WERI-Rb-1 (cell line): ENCODE results near the gene TXNIP.

ENCODE experiments used
- DNase-seq: peaks from one replicate; pipeline ENCODE4 v3.0.0-alpha.2; 2020
- H3K27ac ChIP-seq: fragments of 250-450 bp; sonication (Bioruptor Pico); 2 replicates; pipeline ENCODE4 v1.5.1; 2020; ENCODE audit warnings: mild to moderate bottlenecking, moderate library complexity
- H3K27me3 ChIP-seq: fragments of 250-450 bp; sonication (Bioruptor Pico); 2 replicates; pipeline ENCODE4 v1.5.1; 2021; ENCODE audit warnings: mild to moderate bottlenecking, low read depth, moderate library complexity; ENCODE audit not compliant: insufficient read depth, severe bottlenecking
- H3K36me3 ChIP-seq: fragments of 250-450 bp; sonication (Bioruptor Pico); 2 replicates; pipeline ENCODE4 v1.5.1; 2020; ENCODE audit warnings: mild to moderate bottlenecking, moderate library complexity
- H3K4me3 ChIP-seq: 2 replicates; pipeline ENCODE4 v1.5.1; 2011; ENCODE audit warnings: low read depth, mild to moderate bottlenecking, control low read depth, low read length
- H3K9me3 ChIP-seq: fragments of 250-450 bp; sonication (Bioruptor Pico); 2 replicates; pipeline ENCODE4 v1.5.1; 2021; ENCODE audit warnings: mild to moderate bottlenecking, moderate library complexity; ENCODE audit not compliant: severe bottlenecking
- CTCF ChIP-seq: IDR thresholded peaks from 2 replicates; pipeline ENCODE4 v1.5.1; 2011; ENCODE audit warnings: low read depth, mild to moderate bottlenecking, control low read depth, inconsistent platforms, low read length

The TXNIP gene

GRCh38 chr1:145996433-145997015 lies at the start of gene TXNIP:
Gene TXNIP, minus strand, starts transcription at chr1:145996579. Its CDS starts 313 bp downstream, at chr1:145996266.
- peak; percentile 100 for DNase-seq
- Histone ChIP-seq H3K27ac (peak within 1 kb of the TSS; percentile 78), H3K27me3 (no peaks in the 10 kb centered on the region), H3K9me3 (no peaks in the 10 kb centered on the region), H3K36me3 (peaks cover 35% of the 10 kb centered on the region), H3K4me3 (peak within 1 kb of the TSS; percentile 72)
- TF ChIP-seq CTCF = no peak

GRCh38 chr1:146039844-146040194 lies 43.4 kb upstream of the TXNIP start:
- no peaks in the 10 kb centered on the region for H3K27me3 ChIP-seq
- no peak for DNase-seq
- no peaks in the 10 kb centered on the region for H3K9me3 ChIP-seq
- no peak for TF ChIP-seq CTCF
- H3K4me3 ChIP-seq = no peak overlapping the region
- no peaks in the 10 kb centered on the region; the same call in 1 of the 2 replicates for H3K36me3 ChIP-seq
- H3K27ac ChIP-seq = no peak overlapping the region

GRCh38 chr1:146036965-146037646 lies 40.7 kb upstream of the TXNIP start:
- no peaks in the 10 kb centered on the region for H3K9me3 ChIP-seq
- peak overlapping the region; percentile 85 for H3K27ac ChIP-seq
- peak; percentile 93 for DNase-seq
- H3K4me3 ChIP-seq = peak overlapping the region; percentile 93
- no peaks in the 10 kb centered on the region; the same call in 1 of the 2 replicates for H3K36me3 ChIP-seq
- no peak for TF ChIP-seq CTCF
- H3K27me3 ChIP-seq = no peaks in the 10 kb centered on the region

- DNase-seq = no peak
- H3K9me3 ChIP-seq = no peaks in the 10 kb centered on the region
- H3K27me3 ChIP-seq = no peaks in the 10 kb centered on the region
- no peak for TF ChIP-seq CTCF
- peak overlapping the region; percentile 93 for H3K4me3 ChIP-seq
- H3K36me3 ChIP-seq = no peaks in the 10 kb centered on the region; the same call in 1 of the 2 replicates
- H3K27ac ChIP-seq = no peak overlapping the region; the same call in 1 of the 2 replicates
These were observed 40.0 kb upstream of the TXNIP start for GRCh38 chr1:146036241-146036964.

GRCh38 chr1:146035048-146035423 lies 38.7 kb upstream of the TXNIP start:
- peaks cover 4% of the 10 kb centered on the region for H3K9me3 ChIP-seq
- DNase-seq = no peak
- peak overlapping the region; percentile 6; the same call in 1 of the 2 replicates for H3K27ac ChIP-seq
- no peak for TF ChIP-seq CTCF
- no peaks in the 10 kb centered on the region; the same call in 1 of the 2 replicates for H3K36me3 ChIP-seq
- H3K27me3 ChIP-seq = no peaks in the 10 kb centered on the region
- peak overlapping the region; percentile 93 for H3K4me3 ChIP-seq
